Naive thymus-derived CD4-positive, alpha-beta T cell (primary cell): ENCODE results near the gene ATP23. TPM values are rescaled to one million over a fixed set of nuclear protein-coding genes. Genes with fewer than 3 reads are reported as not detected.

Source experiments
- ATAC-seq: fragments of 150-1000 bp; cut with Tn5 transposase; 2 replicates; pipeline ENCODE4 v1.10.0; 2021; ENCODE audit warnings: mild to moderate bottlenecking, moderate library complexity
- CTCF ChIA-PET: fragments of 350-600 bp; sonication (Branson Sonifier 250); formaldehyde crosslinking; loops from one replicate; lab custom pipeline; 2021; ENCODE audit warnings: antibody characterized with exemption; lab: Charles Lee
- POLR2A ChIA-PET: fragments of 350-600 bp; sonication (Branson Sonifier 250); formaldehyde crosslinking; loops from one replicate; lab custom pipeline; 2021; ENCODE audit warnings: antibody characterized with exemption, inconsistent platforms; lab: Charles Lee
- DNase-seq, 9 donors: peaks; one replicate each; pipeline versions ENCODE4 v3.0.0 to v3.0.0-alpha.2; 2020 to 2022; ENCODE audit warnings: mixed read lengths in 1 of 9
- H3K27ac ChIP-seq: one replicate; pipeline ENCODE4 v1.7.0; 2013; ENCODE audit warnings: mild to moderate bottlenecking, low read depth, low read length, moderate library complexity
- H3K27me3 ChIP-seq, 2 donors: one replicate each; pipeline ENCODE4 v1.7.0; 2013; ENCODE audit warnings: low read length in 2 of 2, mild to moderate bottlenecking in 2 of 2, moderate library complexity in 2 of 2; ENCODE audit not compliant: control insufficient read depth in 2 of 2, insufficient read depth in 2 of 2
- H3K36me3 ChIP-seq, 3 experiments: 1 replicate in 2 of 3; 2 replicates in 1 of 3; pipeline ENCODE4 v1.7.0; 2013; ENCODE audit warnings: low read length in 3 of 3, mild to moderate bottlenecking in 3 of 3, moderate library complexity in 1 of 3; ENCODE audit not compliant: insufficient read depth in 3 of 3, control insufficient read depth in 2 of 3
- H3K4me1 ChIP-seq, 2 donors: one replicate each; pipeline ENCODE4 v1.7.0; 2013; ENCODE audit warnings: low read length in 2 of 2, mild to moderate bottlenecking in 2 of 2, moderate library complexity in 1 of 2; ENCODE audit not compliant: control insufficient read depth in 2 of 2, insufficient read depth in 2 of 2
- H3K4me3 ChIP-seq: 2 replicates; pipeline ENCODE4 v1.7.0; 2013; ENCODE audit warnings: mild to moderate bottlenecking, low read length
- H3K9me3 ChIP-seq, 3 experiments: 1 replicate in 2 of 3; 2 replicates in 1 of 3; pipeline ENCODE4 v1.7.0; 2013; ENCODE audit warnings: low read length in 3 of 3; ENCODE audit not compliant: control insufficient read depth in 2 of 3
- H3K27ac Mint-ChIP-seq, 9 donors: one replicate each; pipeline ENCODE4 v1.8.0; 2020 to 2022; ENCODE audit warnings: mixed read lengths in 9 of 9, mild to moderate bottlenecking in 8 of 9, moderate library complexity in 5 of 9, inconsistent platforms in 2 of 9
- H3K27me3 Mint-ChIP-seq, 5 donors: one replicate each; pipeline ENCODE4 v1.8.0; 2021 to 2022; ENCODE audit warnings: mixed read lengths in 5 of 5, mild to moderate bottlenecking in 1 of 5
- H3K36me3 Mint-ChIP-seq, 5 donors: one replicate each; pipeline ENCODE4 v1.8.0; 2020 to 2022; ENCODE audit warnings: mixed read lengths in 5 of 5, mild to moderate bottlenecking in 3 of 5, inconsistent platforms in 1 of 5
- H3K4me1 Mint-ChIP-seq, 7 donors: one replicate each; pipeline ENCODE4 v1.8.0; 2020 to 2022; ENCODE audit warnings: mixed read lengths in 7 of 7, mild to moderate bottlenecking in 3 of 7, inconsistent platforms in 1 of 7
- H3K4me3 Mint-ChIP-seq, 10 donors: one replicate each; pipeline ENCODE4 v1.8.0; 2020 to 2022; ENCODE audit warnings: mild to moderate bottlenecking in 10 of 10, mixed read lengths in 10 of 10, moderate library complexity in 6 of 10, inconsistent platforms in 2 of 10
- H3K9me3 Mint-ChIP-seq, 11 donors: one replicate each; pipeline ENCODE4 v1.8.0; 2020 to 2022; ENCODE audit warnings: mixed read lengths in 11 of 11, mild to moderate bottlenecking in 4 of 11, inconsistent platforms in 1 of 11, moderate library complexity in 1 of 11
- intact Hi-C, 2 donors: fragments of 100-400 bp; cut with micrococcal nuclease; formaldehyde crosslinking; loops; one replicate each; pipeline ENCODE4 v1.15.1; 2023
- polyA plus RNA-seq, 2 donors: library from polyadenylated mRNA; unstranded; fragments of 300-500 nt; fragmentation: Illumina TruSeq; gene quantifications; one replicate each; pipeline ENCODE4 v1.2.3, GENCODE V29; 2021
- total RNA-seq, 6 experiments: library from RNA in 5 of 6; stranded (reverse) in 5 of 6; gene quantifications; 1 replicate in 5 of 6; 2 replicates in 1 of 6; pipeline ENCODE4 v1.2.3 and lab custom pipeline; 2021 to 2026

The ATP23 gene
- total and polyA plus RNA-seq, 7 experiments from 2014 or later, result 7.2 to 31.1 (median 8.4) TPM

DNA sequence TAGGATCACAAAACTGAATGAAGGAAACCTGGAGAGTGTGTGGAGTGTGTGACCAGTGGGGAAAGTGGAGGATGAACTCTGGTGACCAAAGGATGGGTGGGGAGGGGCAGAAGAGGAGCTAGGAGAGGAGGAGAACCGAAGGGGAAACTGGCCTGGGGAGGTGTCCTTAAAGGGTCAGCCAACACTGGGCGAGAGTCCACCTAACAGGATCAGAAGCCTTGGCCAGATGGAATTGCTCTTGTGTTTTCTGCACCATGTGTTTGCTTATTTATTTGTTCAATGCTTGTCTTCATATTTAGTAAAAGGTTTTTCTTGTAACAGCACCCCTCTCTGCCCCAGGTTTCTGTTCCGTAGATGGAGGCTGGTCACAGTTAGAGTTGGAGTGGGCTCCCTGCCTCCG is 34.5 kb upstream of the ATP23 start:
- POLR2A ChIA-PET, result interaction anchor here (0.8 kb wide), 1 partner anchor 31 kb away, joined by 3 read pairs; no protein-coding TSS in a partner anchor

DNA sequence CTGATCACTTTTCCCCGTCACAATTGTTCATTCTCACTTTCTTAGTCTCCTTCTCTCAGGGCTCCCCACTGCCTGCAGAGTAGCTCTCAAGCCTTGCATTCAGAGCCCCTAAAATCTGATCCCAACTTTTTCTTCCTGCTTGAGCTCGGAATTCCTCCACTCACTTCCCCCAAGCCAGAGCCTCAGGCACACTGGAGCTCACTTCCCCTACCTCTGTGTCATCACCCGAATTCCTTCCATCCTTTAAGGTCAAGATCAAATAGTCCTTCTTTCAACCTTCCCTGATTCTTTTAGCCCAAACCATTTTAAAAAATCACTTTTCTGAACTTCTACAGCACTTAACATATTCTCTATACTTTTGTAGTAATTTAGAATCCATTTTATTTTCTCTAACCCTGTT is 34.1 kb upstream of the ATP23 start:
- no peak overlapping the region for H3K27ac Mint-ChIP-seq
- intact Hi-C loops, result no loop called here

More for the DNA sequence above, 34.5 kb upstream of the ATP23 start:
- no peak overlapping the region for H3K27ac ChIP-seq
- no peaks in the 10 kb centered on the region for H3K36me3 ChIP-seq
- intact Hi-C loops, result no loop called here
- H3K4me3 ChIP-seq, result no peak overlapping the region
- Mint-ChIP-seq H3K27me3 (peaks cover 4 to 44% (median 17%) of the 10 kb centered on the region in 5 donors), H3K27ac (no peak overlapping the region), H3K4me1 (peaks cover 5 to 8% (median 6%) of the 10 kb centered on the region in 7 donors), H3K9me3 (no peaks in the 10 kb centered on the region), H3K4me3 (no peak overlapping the region), H3K36me3 (no peaks in the 10 kb centered on the region)
- no peaks in the 10 kb centered on the region for H3K4me1 ChIP-seq
- no peaks in the 10 kb centered on the region for H3K9me3 ChIP-seq
- ATAC-seq (no peak), DNase-seq (no peak)
- H3K27me3 ChIP-seq, result no peaks in the 10 kb centered on the region
- CTCF ChIA-PET, result interaction anchor here (5.5 kb wide), 1 partner anchor 74 kb away, joined by 34 read pairs; no protein-coding TSS in a partner anchor

DNA sequence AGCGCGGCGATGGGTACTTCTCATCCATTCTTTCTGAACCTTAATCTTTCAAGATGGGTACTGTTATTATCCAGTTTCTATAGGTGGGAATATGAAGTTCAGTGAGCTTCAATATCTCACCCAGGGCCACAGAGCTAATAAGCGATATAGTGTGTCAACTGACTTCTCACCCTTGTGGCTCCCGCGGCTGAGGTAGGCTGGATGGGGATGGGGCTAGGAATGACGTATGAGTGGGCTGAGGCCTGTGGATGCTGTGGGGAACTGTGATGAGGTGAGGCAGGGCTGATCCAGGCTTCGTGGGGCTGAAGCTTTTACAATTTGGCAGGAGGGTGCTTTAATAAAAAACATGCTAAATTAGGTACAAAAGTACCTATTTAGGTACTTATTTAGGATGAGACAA is 32.9 kb upstream of the ATP23 start:
- Histone ChIP-seq H3K4me3 (no peak overlapping the region), H3K36me3 (no peaks in the 10 kb centered on the region), H3K27ac (no peak overlapping the region), H3K4me1 (no peaks in the 10 kb centered on the region), H3K27me3 (no peaks in the 10 kb centered on the region), H3K9me3 (no peaks in the 10 kb centered on the region)
- ChIA-PET CTCF (interaction anchor here (0.8 to 1.5 kb wide), 5 partner anchors 105 to 148 kb away, joined by 3 to 7 read pairs (median 3); partner anchors contain the start of gene TSFM), POLR2A (no interaction called here)
- Mint-ChIP-seq H3K27me3 (peaks cover 4 to 49% (median 17%) of the 10 kb centered on the region in 5 donors), H3K36me3 (no peaks in the 10 kb centered on the region), H3K27ac (no peak overlapping the region), H3K9me3 (no peaks in the 10 kb centered on the region), H3K4me3 (no peak overlapping the region), H3K4me1 (peaks cover 5 to 8% (median 6%) of the 10 kb centered on the region in 7 donors)
- DNase-seq (no peak), ATAC-seq (no peak)
- intact Hi-C loops, result no loop called here

More for the DNA sequence above, 34.1 kb upstream of the ATP23 start:
- no peaks in the 10 kb centered on the region for H3K36me3 Mint-ChIP-seq
- no peaks in the 10 kb centered on the region for H3K36me3 ChIP-seq
- H3K9me3 ChIP-seq, result no peaks in the 10 kb centered on the region
- no peaks in the 10 kb centered on the region for H3K9me3 Mint-ChIP-seq
- H3K4me1 Mint-ChIP-seq, result peaks cover 5 to 8% (median 6%) of the 10 kb centered on the region in 7 donors
- peaks cover 4 to 44% (median 17%) of the 10 kb centered on the region in 5 donors for H3K27me3 Mint-ChIP-seq
- no peak overlapping the region for H3K27ac ChIP-seq
- no peak overlapping the region for H3K4me3 ChIP-seq
- H3K27me3 ChIP-seq, result no peaks in the 10 kb centered on the region
- H3K4me1 ChIP-seq, result no peaks in the 10 kb centered on the region
- no peak overlapping the region for H3K4me3 Mint-ChIP-seq
- CTCF ChIA-PET, result interaction anchor here (5.5 kb wide), 1 partner anchor 75 kb away, joined by 34 read pairs; no protein-coding TSS in a partner anchor
- no peak for DNase-seq
- POLR2A ChIA-PET, result interaction anchor here (0.8 kb wide), 1 partner anchor 31 kb away, joined by 3 read pairs; no protein-coding TSS in a partner anchor
- ATAC-seq, result no peak

DNA sequence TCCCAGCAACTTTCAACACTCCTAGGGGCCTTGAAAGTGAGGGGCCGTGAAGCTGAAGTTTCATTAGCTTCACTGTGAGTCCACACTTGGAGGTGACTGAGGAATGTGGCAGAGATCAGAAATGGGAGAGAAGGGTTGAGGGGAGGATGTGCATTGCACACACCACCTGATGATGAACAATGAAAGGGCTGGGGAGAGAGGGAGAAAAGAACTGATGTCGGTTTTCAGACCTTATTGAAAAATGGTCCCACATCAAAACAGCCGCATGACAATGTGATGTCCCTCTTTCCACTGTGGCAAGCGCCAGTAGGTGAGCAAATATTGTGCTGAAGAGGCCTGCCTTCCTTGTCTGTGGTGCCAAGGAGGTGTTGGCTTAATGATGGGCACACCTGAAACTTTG is 32.3 kb upstream of the ATP23 start:
- H3K4me3 ChIP-seq, result no peak overlapping the region
- ATAC-seq, result no peak
- H3K36me3 ChIP-seq, result no peaks in the 10 kb centered on the region
- Mint-ChIP-seq H3K9me3 (no peaks in the 10 kb centered on the region), H3K27me3 (peaks cover 4 to 50% (median 17%) of the 10 kb centered on the region in 5 donors), H3K4me3 (no peak overlapping the region), H3K36me3 (no peaks in the 10 kb centered on the region), H3K4me1 (peaks cover 5 to 8% (median 6%) of the 10 kb centered on the region in 7 donors), H3K27ac (no peak overlapping the region)
- no peak for DNase-seq
- H3K27me3 ChIP-seq, result no peaks in the 10 kb centered on the region
- intact Hi-C loops, result no loop called here
- no peaks in the 10 kb centered on the region for H3K9me3 ChIP-seq
- ChIA-PET CTCF (interaction anchor here (0.8 to 1.5 kb wide), 4 partner anchors 11 to 109 kb away, joined by 3 to 7 read pairs (median 4); no protein-coding TSS in a partner anchor), POLR2A (no interaction called here)
- H3K4me1 ChIP-seq, result no peaks in the 10 kb centered on the region
- no peak overlapping the region for H3K27ac ChIP-seq

DNA sequence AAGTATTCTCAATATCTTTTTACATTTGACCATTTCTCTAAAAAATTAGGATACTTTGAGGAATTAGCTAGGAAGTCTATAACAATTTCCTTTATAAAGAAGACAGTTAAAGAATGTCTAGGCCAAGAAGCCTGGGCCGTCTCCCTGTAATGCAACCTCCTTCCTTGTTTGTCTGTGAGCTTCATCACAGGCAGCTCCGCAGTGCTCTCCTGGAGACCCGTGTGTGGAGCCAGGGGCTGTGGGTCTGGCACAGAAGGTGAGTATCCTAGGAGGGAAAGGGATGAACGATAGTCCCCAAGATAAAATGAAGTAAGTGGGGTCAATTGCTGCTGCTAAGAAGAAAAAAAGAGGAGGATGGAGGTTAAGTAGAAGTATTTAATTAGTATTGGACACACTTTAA is 31.8 kb upstream of the ATP23 start:
- H3K36me3 ChIP-seq, result no peaks in the 10 kb centered on the region
- H3K4me1 ChIP-seq, result no peaks in the 10 kb centered on the region
- no peak overlapping the region for H3K27ac Mint-ChIP-seq
- intact Hi-C loops, result no loop called here
- H3K4me3 ChIP-seq, result no peak overlapping the region
- peaks cover 4 to 55% (median 17%) of the 10 kb centered on the region in 5 donors for H3K27me3 Mint-ChIP-seq
- no peaks in the 10 kb centered on the region for H3K9me3 ChIP-seq
- ChIA-PET POLR2A (interaction anchor here (0.6 kb wide), 1 partner anchor 33 kb away, joined by 3 read pairs; no protein-coding TSS in a partner anchor), CTCF (interaction anchor here (0.8 to 1.5 kb wide), 2 partner anchors 11 to 106 kb away, joined by 3 read pairs; no protein-coding TSS in a partner anchor)
- DNase-seq, result no peak
- no peaks in the 10 kb centered on the region for H3K36me3 Mint-ChIP-seq
- H3K9me3 Mint-ChIP-seq, result no peaks in the 10 kb centered on the region
- H3K27ac ChIP-seq, result no peak overlapping the region
- H3K4me1 Mint-ChIP-seq, result peaks cover 5 to 8% (median 6%) of the 10 kb centered on the region in 7 donors
- H3K27me3 ChIP-seq, result no peaks in the 10 kb centered on the region
- no peak for ATAC-seq
- H3K4me3 Mint-ChIP-seq, result no peak overlapping the region

DNA sequence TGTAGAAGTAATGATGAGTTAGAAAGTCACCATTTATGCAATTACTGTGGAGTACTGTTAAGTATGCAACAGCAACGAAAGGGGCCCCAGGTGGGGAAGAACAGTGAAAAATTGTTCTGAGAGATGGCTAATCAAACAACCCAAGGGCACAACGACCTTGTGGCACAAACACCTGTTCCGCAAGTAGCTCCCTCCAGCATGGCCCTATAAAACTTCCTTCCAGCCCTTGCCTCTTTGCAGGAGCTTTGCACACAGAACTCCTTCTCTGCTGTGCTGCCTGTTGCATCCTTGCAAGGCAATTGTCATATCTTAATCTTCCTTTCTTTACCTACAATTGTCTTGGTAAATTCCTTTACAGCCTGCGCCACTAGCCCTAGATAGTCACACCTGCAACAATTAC is 23.2 kb upstream of the ATP23 start:
- H3K27ac ChIP-seq, result no peak overlapping the region
- H3K4me3 Mint-ChIP-seq, result no peak overlapping the region
- POLR2A ChIA-PET, result no interaction called here

DNA sequence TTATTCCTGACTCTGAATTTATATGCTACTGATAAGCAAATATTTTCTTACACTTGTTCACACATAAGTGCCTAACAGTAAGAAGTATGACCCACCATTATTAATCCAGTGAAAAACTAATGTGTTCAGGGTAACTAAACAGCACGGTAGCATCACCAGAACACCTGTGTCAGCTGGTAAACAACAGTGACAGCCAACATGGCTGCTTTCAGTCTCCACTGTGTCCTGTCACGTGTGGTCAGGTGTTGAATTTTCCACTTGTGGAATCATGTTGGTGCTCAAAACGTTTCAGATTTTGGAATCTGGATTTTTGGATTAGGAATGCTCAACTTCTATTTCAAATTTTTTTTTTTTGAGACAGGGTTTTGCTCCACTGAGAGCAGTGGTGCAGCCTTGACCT is 14.3 kb upstream of the ATP23 start:
- ChIA-PET POLR2A (no interaction called here), CTCF (no interaction called here)
- Histone ChIP-seq H3K4me1 (no peaks in the 10 kb centered on the region), H3K9me3 (no peaks in the 10 kb centered on the region), H3K36me3 (no peaks in the 10 kb centered on the region), H3K27ac (no peak overlapping the region), H3K27me3 (no peaks in the 10 kb centered on the region), H3K4me3 (no peak overlapping the region)
- Mint-ChIP-seq H3K9me3 (no peaks in the 10 kb centered on the region), H3K4me3 (no peak overlapping the region), H3K27me3 (no peaks in the 10 kb centered on the region), H3K27ac (no peak overlapping the region), H3K4me1 (no peaks in the 10 kb centered on the region), H3K36me3 (peaks cover 0 to 2% (median 0%) of the 10 kb centered on the region in 5 donors)
- intact Hi-C loops, result no loop called here
- ATAC-seq, result no peak
- DNase-seq, result no peak

More for the DNA sequence above, 23.2 kb upstream of the ATP23 start:
- DNase-seq (no peak), ATAC-seq (no peak)
- H3K9me3 ChIP-seq, result no peaks in the 10 kb centered on the region
- no peaks in the 10 kb centered on the region for H3K36me3 ChIP-seq
- CTCF ChIA-PET, result no interaction called here
- intact Hi-C loops, result no loop called here
- Mint-ChIP-seq H3K36me3 (no peaks in the 10 kb centered on the region), H3K27me3 (peaks cover 0 to 29% (median 0%) of the 10 kb centered on the region in 5 donors), H3K4me1 (no peaks in the 10 kb centered on the region), H3K9me3 (no peaks in the 10 kb centered on the region), H3K27ac (peak overlapping the region in 1 of 9 donors; percentile 62)
- H3K4me1 ChIP-seq, result no peaks in the 10 kb centered on the region
- no peak overlapping the region for H3K4me3 ChIP-seq
- H3K27me3 ChIP-seq, result no peaks in the 10 kb centered on the region
